PFSK-1 (cell line): ENCODE results near the gene RAB3C.

Experiments
- POLR2AphosphoS5 ChIP-seq: IDR thresholded peaks from 2 replicates; pipeline ENCODE4 v1.6.1; 2012; ENCODE audit warnings: low read depth, mild to moderate bottlenecking, control low read depth, low read length, moderate library complexity
- SIN3A ChIP-seq: IDR thresholded peaks from 2 replicates; pipeline ENCODE4 v1.6.1; 2012; ENCODE audit warnings: mild to moderate bottlenecking, low read length, moderate library complexity, borderline replicate concordance; ENCODE audit not compliant: insufficient read depth
- TAF1 ChIP-seq: IDR thresholded peaks from 2 replicates; pipeline ENCODE4 v1.6.1; 2012; ENCODE audit warnings: low read length, control low read depth, borderline replicate concordance; ENCODE audit not compliant: insufficient read depth

- no peak for TF ChIP-seq POLR2AphosphoS5
- TF ChIP-seq SIN3A = no peak
- TF ChIP-seq TAF1 = no peak
Measured at GRCh38 chr5:58750036-58750435, 167.2 kb downstream of the RAB3C start.
